Endometrial microvascular endothelial cells (primary cell): ENCODE measurements around the gene RHOJ. TPM values are rescaled to one million over a fixed set of nuclear protein-coding genes. Genes with fewer than 3 reads are reported as not detected.
"Not testable (repeated sequence)": the region's sequence is repeated elsewhere in the genome, so short reads cannot be mapped to it uniquely, and the experiment has no call there.

Experiments used
- in situ Hi-C: cut with HindIII; loops from 2 replicates; pipeline ENCODE4 v1.10.0; 2017; ENCODE audit warnings: low sequenced_read_pairs, low pct_unique_long_range_greater_than_20kb; ENCODE audit errors: inconsistent ontology term
- total RNA-seq: library from RNA; depleted of rRNA; stranded (reverse); fragments of >200 nt; gene quantifications from one replicate; pipeline ENCODE4 v1.2.3, GENCODE V29; 2015; ENCODE audit errors: inconsistent ontology term

RHOJ gene
- total RNA-seq = 23.0 TPM

DNA sequence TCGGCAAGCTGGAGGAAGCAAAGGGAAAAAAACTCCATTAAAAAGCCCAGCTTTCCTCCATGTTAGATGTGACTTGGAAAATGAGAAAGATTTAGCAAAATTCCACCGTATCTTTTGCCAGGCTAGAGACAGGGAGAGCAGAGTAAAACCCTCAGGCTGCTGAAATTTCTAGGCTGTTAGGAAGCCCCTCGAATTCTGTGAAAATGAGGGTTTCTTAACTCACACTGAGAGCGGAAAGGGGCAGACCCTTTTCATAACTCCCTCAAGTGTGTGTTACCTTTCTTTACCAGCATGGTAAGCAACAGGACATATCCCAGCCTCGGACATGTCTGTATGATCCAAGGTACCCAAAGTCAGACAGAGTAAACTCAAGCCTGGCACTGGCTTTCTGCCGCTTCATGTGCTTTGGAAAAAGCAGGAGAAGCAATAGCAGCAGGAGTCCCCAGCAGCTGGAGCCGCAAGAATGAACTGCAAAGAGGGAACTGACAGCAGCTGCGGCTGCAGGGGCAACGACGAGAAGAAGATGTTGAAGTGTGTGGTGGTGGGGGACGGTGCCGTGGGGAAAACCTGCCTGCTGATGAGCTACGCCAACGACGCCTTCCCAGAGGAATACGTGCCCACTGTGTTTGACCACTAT is at the start of gene RHOJ:
Gene RHOJ (plus strand): TSS at position 37 of the 637 bp plus-strand sequence. CDS start 427 bp downstream, at position 464.
- in situ Hi-C loops = no loop called here

DNA sequence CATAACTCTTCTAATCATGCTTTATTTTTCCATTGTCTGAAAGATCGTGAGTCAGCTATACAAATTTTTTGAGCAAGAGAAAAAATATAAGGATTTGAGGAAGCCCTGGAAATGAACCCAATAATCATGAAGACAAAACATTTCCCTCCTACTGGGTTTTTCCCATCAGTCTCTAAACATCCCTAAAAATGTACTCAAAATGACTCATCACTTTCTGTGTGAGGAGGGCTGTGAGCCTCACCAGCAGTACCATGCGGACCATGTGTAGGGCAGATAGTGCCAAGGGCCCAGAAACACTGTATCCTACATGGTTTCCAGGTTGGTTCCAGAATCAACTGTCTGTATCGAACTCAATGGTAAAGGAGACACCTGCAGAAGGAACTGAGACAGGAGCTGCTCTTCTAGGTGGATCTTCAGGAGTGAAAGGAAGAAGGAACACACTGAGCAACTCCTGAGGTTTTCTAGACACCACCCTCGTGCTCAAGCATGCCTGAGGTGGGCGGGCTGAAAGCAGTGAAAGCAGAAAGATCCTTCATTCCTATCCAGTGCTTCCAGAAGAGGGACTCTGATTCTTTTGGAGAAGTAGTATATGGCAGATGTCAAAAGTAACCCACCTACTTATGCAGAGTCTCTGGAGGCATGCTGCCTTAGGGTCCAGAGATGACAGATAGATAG is 48.6 kb upstream of the RHOJ start:
- in situ Hi-C loops = no loop called here

DNA sequence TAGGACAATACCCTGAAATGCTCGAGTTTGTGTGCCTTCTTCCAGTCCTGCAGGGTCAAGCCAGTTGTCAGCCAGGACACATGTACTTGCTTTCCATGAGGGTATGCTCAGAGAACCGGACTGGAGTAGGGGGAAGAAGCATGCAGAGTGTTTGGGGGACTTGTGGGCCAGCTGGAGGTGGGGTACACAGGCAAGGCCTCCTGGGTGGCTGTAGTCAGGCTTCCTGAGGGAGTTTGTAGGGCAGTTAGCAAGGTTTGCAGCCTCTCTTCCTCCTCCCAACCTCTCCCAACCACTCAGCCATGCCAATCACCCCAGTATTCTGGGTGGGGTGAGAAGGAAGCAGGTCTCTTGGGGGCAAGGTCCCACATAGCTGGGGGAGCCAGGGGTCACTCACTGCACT is 47.0 kb upstream of the RHOJ start:
- in situ Hi-C loops = no loop called here

DNA sequence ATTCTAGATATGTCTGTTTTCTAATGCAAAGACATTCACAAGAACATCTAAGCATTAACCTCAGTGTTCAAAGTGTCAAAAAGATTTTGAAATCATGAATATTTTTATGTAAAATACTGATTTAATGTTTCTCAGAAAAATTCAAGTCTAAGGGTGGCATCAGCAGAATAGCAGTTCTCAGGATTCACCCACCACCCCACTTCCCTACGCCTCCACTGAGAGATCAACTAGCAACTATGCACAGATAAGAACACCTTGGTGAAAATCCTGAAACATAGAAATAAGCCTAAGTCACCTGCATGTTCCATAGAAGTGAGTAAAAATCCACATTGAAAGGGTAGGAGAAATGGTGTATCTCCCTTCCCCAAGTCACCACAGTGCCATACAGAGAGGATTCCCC is 40.9 kb upstream of the RHOJ start:
- in situ Hi-C loops = no loop called here

DNA sequence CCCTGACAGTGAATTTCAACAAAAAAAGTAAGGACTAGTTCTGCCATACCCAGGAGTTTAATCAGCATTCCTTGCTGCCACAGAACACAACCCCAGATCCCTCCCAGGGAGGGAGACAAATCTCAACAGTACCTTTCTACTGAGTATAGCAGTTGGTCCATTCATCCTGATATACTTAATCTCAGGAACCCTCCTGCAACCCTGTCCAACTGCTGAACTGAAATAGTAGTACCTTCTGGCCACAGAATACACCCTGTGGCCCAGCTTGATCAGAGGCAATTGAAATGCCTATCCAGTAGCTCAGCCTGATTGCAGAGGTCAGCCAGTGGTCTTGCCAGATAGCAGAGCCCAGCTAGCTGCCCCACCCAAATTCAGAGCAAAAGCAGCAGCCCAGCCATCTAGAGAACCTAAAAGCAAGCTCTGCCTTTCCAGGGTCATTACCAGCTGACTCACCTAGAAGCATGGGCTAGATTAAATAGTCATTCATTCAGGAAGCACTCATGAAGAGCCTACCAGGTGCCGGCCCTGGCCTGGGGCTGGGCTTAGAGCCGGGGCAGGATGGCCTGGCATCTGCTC is 40.0 kb upstream of the RHOJ start:
- in situ Hi-C loops = no loop called here

DNA sequence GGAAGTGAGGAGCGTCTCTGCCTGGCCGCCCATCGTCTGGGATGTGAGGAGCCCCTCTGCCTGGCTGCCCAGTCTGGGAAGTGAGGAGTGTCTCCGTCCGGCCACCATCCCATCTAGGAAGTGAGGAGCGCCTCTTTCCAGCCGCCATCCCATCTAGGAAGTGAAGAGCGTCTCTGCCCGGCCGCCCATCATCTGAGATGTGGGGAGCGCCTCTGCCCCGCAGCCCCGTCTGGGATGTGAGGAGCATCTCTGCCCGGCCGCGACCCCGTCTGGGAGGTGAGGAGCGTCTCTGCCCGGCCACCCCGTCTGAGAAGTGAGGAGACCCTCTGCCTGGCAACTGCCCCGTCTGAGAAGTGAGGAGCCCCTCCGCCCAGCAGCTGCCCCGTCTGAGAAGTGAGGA is 39.0 kb upstream of the RHOJ start:
- in situ Hi-C loops = not testable (repeated sequence)

DNA sequence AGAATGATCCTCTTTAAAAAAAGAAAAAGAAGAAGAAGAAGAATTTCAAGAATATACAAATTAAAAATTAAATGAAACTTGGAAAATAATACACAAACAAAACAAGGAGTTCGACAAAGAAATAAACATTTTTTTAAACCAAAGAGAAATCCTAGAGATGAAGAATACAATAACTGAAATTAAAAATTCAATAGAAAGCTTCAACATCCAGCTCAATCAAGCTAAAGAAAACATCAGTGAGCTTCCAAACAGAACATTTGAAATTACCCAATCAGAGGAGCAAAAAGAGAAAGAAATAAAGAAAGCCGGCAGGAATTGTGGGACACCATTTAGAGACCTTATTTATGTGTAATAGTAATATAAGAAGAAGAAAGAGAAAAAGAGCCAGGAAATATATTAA is 37.2 kb upstream of the RHOJ start:
- in situ Hi-C loops = no loop called here

DNA sequence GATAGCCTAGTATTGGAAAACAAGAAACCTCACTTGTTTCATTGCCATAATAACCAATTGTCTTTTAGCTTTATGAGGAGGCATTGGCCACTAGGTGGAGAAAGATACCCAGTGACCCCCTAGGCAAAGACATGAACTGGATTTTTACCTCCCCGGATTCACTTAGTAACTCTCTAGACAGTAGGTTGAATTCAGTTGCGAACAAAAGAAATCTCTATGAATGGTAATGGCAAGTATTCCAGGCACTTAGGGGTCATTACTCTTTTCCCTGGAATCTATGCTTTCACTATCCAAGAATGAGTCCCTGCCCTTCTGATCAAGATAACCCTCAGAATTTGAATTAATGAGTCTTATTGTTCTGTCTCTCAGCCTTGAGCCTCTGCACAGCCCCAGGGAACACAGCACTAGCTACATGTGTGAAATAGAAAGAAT is 29.5 kb upstream of the RHOJ start:
- in situ Hi-C loops = no loop called here

DNA sequence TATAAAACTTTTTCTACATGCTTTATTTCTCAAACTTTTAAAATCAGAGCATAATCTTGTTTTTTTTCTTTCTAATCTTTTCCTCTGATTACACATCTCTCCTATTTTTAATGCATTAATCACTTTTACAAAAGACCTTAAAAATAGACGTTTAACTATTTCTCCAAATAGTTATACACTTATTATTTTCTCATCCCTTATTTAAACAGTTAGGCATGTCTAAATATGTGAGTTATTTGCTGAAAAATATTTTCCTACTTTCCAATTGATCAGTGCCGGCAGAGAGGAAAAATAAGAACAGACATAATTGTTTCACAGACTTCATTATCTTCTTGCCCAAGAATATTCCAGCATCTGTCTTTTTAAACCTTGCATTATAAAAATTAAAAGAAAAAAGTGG is 28.7 kb upstream of the RHOJ start:
- in situ Hi-C loops = no loop called here

DNA sequence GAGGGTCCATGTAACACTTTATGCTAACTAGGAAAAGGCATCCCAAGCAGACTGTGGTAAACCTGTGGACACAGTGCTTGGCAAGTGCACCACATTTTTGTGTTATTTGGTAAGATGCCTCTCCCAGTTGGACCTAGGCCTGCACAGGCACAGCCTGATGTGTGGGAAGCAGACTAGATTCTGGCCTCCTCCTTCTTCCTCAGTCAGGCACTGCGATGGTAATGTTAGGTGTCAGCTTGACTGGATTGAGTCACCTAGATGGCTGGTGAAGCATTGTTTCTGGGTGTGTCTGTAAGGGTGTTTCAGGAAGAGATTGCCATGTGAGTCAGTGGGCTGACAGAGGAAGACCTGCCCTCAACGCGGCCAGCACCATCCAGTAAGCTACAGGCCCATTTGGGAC is 25.3 kb upstream of the RHOJ start:
- in situ Hi-C loops = no loop called here

DNA sequence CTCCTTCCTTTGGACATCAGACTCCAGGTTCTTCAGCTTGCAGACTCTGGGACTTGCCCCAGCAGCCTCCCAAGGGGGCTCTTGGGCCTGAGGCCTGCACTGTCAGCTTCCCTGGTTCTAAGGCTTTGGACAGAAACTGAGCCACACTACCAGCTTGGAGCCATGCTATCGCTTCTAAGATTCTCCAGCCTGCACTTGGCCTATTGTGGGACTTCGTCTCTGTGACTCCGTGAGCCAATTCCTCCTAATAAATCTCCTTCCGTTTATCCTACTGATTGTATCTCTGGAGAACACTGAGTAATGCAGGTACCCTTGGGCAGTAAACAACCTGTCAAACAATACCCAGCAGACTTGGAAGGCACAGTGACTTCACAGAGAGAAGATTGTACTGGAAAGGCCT is 24.9 kb upstream of the RHOJ start:
- in situ Hi-C loops = no loop called here

DNA sequence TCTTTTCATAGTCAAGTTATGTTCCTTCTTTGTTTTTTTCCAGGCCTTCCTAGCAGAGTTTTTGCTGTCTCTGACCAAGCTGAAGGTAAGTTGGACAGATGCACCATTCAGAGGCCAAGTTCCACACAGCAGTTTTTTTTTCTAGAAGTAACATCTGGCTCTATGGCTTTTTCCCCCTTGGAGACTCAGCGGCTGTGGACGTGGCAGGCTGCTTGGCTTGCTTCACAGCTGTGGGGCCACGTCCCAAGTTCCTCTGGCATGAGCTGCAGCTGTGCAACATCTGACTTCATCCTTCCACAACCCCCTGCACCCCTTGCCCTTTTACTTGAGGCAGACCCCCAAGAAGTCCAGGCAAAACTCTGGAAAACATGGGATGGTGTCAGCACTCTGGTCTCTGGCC is 24.2 kb upstream of the RHOJ start:
- in situ Hi-C loops = no loop called here

DNA sequence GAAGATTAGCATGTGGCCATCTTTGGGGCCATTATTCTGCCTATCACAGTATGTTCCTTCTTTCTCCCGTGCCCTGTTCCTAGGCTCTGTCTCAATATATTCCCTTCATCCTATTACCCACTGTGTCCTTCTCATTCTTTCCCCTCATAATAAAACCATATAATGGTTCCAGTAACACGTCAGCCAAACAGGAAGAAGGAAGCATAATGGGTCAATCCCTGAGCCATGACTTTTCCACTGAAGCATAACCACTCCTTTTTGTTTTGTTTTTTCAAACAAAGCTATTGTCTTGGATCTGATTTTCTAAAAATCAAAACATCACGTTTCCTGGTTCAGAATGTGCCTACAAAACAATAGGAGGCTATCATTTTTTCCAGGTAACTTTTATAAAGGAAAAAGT is 21.3 kb upstream of the RHOJ start:
- in situ Hi-C loops = no loop called here

DNA sequence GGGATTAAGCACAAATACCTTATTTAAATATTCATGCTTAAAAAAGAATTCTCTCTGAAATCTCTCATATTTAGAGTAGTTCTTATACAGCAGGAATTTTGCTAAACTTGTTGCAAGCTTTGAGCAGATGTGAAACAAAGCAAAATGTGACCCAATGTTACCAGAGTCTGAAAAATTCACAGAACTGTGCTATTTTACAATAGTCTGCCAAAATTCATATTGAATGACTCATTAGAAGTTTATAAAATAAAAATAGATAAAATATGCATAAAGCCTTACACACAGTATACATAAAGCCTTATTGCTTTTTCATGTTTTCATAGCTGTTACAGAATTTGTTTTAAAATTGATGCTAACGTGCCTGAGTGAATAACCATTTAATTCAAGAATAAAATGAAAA is 17.8 kb upstream of the RHOJ start:
- in situ Hi-C loops = no loop called here

DNA sequence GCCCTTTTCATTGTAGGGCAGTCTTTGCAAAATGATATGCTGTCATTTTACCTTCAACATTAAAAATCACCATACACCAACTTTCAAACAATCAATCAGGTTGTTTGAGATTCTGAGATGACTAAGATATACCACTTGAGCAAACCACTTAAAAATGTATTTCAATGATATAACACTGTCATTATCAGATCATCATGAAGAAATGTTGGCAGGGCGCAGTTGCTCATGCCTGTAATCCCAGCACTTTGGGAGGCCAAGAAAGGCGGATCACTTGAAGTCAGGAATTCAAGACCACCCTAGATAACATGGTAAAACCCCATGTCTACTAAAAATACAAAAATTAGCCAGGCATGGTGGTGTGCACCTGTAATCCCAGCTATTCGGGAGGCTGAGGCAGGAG is 13.0 kb upstream of the RHOJ start:
- in situ Hi-C loops = no loop called here

DNA sequence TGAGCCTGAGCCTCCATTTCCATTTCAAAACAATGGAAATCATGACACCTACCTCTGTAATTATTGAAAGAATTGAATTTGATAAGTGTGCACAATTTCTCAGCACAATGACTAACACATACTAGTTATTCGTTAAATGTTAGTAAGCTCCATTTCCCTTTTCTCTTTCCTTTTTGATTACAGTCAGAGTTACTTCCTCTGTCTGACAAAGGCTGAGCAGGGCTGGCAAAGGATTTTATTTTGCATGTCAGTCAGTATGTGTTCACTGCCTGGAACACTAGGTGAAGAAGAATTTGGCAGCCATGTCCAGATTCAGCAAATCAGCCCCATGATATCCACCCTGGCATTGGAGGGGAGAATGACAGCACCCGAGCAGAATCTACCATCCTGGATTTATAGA is 12.2 kb upstream of the RHOJ start:
- in situ Hi-C loops = no loop called here

DNA sequence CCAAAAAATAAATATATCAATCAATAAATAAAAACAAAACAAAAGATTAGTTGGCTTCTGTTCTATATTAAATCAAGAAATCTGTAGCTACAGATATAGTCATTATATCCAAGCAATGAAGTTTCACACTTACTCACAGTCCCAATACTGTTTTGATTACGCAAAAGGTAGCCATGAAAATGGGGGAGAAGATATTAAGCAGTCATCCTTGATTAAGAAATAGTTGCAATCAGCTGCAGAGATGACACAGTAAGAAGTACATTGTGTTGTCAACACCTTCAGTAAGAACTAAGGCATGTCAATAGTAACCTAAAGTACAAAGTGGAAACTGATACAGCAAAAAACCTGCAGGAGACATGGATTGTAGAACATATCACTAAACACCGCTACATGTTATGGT is 11.0 kb upstream of the RHOJ start:
- in situ Hi-C loops = no loop called here

DNA sequence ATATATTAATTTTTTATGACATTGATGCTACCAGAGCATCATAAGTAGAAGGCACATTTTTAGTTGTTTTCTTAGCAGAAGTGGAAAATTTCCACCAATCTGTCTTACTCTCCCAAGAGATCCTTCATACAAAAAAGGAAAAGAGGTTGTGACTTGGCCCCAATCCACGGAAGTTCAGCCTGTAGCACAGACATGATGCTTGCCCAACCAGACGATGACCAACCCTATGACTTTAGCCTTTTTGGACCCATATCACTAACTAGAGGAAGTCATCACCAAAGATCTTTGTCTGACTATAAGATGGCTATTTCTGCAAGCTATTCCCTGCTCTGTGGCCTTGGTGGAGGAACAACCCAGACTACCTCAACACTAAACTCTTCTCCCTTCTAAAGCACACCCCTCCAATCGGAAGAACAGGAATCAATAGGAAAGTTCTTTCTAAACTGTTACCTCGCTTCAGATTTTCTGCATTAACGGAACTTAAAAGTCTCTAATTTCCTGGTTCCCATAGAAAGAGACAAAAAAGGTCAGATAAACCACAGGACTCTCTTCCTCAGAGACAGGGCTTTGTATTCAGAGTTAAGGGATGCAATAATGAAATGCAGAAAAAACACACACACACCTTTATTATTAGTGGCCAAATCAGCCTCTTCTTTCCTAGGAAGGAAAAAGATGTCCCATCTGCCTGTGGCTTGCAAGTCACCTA is 4.1 kb upstream of the RHOJ start:
- in situ Hi-C loops = no loop called here

DNA sequence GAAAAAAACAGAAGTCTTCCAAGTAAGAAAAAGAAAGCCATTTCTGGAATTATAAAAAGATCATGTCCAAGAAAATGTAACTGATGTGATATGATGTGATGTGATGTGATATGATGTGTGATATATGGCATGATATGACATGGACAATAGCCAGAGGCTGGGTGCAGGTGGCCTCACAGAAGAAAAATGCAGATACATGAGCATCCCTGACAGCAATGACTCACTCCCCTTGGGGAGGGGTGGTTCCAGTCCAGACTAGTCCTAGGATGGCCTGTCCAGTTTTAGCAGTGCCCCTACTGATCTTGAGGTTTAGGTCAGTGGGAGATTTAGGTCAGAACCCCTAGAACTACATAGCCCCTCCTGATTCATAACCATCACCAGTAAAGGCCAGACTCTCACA is 3.5 kb upstream of the RHOJ start:
- in situ Hi-C loops = no loop called here

DNA sequence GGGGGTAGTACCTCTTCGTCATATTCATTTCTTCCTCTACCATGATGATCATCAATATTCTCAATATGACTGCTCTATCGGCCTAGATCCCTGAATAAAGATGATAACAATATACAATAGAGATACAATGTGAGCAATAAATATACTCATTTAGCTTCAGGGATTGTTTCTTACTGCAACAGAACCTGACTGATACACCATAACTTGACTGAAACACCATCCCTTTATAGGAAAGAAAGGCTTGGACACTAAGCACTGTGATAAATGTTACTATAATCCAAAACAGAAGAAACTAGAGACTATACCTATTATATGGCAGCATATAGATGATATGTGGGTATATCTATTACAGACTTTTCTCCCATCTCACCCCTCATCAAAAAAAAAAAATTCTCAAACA is 1.2 kb upstream of the RHOJ start:
- in situ Hi-C loops = no loop called here
